ENCODE results near the gene STK16. TPM values are rescaled to one million over a fixed set of nuclear protein-coding genes. Genes with fewer than 3 reads are reported as not detected.

The STK16 gene, protein sequence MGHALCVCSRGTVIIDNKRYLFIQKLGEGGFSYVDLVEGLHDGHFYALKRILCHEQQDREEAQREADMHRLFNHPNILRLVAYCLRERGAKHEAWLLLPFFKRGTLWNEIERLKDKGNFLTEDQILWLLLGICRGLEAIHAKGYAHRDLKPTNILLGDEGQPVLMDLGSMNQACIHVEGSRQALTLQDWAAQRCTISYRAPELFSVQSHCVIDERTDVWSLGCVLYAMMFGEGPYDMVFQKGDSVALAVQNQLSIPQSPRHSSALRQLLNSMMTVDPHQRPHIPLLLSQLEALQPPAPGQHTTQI
- total RNA-seq, result 17.7 and 20.8 TPM in 2 replicates

DNA sequence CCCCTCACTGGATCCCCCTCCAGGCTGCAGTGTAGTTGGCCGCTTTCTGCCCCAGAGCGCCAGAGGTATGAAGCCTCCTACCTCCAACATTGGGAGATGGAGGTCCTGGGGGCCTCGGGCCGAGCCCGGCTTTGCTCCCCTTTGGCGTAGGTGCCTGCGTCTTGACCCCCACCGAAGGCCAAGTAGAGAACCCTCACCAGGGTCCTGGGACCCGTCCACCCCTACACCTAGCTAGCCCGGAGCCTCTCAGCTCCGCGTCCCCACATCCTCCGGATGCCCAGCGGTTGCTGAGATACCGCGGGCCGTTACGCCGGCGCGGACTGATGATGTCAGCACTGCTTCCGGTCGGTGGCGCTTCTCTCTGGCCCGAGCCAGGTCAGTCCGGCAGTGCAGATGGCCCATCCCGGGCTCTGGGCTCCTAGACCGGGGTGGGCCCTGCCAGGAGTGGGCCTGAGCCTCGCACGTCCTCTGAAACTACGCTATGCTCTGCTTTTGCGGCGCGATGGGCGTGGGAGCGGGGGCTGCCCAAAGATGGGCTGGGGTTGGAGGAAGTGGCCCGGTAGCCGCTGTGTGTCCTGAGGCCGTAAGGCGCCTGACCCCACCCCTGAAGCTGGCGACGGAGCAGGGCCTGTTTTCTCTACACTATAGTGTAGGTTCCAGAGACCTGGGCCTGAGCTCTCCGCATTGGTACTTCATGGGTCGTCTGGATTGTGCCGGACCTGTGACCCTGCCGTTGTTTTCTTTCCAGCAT, at the start of gene STK16, which contains the start of gene GLB1L:
Gene STK16, plus strand, starts transcription at position 332 of the 751 bp plus-strand sequence. CDS start 521 bp downstream, outside the sequence.
Gene GLB1L, minus strand, starts transcription at position 297 of the 751 bp plus-strand sequence. CDS start 1,871 bp downstream, outside the sequence.

DNA sequence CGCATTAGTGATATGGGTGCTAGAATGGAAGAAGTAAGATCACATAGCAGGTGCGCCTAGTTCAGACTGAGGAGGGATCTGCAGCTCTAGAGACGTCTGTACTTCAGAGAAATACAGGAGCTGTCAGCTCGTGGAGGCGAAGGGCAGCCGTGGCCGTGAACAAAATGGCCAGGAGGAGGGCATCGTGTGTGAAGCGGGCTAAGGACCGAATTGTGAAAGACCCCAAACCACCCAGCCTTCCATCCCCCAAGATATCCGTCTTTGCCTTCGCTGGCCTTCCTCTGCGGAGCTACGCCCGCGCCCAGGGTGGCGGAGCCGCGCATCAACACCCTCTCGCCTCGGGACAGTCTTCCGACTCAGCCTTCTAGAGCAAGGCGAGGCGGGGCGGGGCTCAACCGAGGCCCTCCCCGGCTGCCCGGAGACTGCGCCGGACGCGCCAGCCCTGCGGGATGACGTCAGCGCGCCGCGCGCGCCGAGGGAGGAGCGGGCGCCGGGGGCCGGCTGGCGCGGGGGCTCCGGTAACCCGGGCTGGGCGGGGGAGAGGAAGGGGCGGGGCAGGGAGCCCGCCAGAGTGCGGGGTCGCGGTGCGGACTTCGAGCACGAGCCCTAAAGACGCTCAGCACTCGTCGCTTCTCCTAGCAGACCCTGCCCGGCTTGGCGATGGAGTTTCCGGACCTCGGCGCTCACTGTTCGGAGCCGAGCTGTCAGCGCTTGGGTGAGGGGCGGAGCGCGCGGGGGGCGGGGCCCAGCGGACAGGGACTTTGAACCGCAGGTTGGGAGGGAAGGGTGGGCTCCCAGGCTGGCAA, 38.7 kb upstream of the STK16 start, which contains the start of gene ZFAND2B:
Gene ZFAND2B, plus strand, starts transcription at position 455 of the 806 bp plus-strand sequence. Its CDS starts 206 bp downstream, at position 661.

DNA sequence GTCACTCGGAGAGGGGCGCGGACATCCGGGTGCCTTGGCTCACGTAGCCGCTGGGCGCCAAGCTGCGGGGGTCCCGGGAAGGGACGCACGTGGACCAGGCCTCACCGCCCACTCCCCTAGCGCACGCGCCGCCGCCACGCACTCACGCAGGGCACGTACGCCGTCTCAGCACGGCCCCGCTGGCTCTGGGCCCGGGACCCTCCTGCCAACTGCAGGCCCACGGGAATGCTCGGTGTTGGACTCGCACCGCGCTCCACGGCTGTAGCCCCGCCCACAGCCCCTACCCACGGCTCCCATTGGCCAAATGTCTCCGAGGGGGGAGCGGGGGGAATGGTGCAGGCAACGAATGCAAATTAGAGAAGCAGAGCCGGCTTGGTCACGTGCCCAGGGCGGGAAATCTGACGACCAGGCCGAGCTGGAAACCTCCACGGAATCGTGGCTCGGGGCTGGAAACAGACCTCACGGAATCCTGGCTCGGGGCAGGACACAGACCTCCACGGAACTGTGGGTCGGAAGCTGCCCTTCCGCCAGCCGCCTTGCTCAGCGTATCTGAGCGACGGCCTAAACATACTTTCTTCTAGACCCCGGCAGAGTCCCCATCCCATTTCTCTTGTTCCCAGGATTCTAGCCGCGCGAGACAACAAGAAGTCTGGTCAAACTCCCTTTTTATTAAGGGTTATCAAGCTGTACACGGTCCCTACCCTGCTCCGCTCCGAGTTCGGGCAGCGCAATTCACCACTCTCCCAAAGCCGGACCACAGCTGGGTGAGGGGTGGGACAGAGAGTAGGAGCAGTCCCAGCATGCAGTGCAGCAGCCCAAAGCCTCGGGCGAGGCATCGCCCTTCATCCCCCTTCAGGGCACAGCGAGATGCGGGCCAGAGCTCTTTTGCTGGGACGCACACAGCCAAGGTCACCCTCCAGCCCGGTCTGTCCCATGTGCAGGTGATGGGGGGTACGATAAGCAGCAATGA, 26.3 kb upstream of the STK16 start, which contains the start of gene ABCB6:
Gene ABCB6, minus strand, starts transcription at position 227 of the 970 bp plus-strand sequence. CDS start 285 bp downstream, outside the sequence.

DNA sequence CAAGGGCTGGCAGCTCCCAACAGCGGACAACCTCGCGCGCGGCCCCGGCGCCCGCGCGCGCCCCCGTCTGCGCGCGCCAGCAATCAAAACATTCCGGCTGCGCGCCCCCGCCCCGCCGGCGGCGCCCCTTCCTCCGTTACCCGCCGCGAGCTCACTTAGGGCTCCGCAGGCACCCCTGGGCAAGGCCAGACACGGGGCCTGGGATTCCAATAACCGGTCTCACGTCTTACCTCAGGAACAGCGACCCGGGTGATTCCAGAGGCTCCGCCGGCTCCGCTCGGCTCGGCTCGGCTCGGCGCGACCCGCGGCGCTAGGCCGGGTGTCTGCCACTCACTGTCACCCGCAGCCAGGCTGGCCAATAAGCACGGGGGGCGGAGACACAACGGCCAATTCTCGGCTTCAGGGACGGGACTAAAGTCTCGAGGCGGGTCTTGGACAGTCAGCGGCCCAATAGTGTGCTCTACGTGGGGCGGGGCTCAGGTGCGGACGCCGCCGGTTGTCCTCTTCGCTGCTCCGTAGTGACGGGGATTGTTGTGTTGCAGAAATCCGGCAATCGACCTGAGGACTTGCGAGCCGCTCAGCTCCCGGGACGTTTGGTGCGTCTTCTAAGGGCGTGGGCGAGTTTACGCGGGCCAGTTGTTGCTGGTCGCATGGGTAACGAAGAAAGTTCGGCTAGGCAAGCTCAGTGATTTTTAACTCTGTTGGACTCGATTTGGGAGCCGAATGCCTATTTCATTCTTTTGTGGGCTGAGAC, 15.8 kb upstream of the STK16 start, which contains the start of the genes ANKZF1 and ATG9A:
Gene ANKZF1, plus strand, starts transcription at position 502 of the 754 bp plus-strand sequence. CDS start 452 bp downstream, outside the sequence.
Gene ATG9A, minus strand, starts transcription at position 332 of the 754 bp plus-strand sequence. CDS start 1,612 bp downstream, outside the sequence.

DNA sequence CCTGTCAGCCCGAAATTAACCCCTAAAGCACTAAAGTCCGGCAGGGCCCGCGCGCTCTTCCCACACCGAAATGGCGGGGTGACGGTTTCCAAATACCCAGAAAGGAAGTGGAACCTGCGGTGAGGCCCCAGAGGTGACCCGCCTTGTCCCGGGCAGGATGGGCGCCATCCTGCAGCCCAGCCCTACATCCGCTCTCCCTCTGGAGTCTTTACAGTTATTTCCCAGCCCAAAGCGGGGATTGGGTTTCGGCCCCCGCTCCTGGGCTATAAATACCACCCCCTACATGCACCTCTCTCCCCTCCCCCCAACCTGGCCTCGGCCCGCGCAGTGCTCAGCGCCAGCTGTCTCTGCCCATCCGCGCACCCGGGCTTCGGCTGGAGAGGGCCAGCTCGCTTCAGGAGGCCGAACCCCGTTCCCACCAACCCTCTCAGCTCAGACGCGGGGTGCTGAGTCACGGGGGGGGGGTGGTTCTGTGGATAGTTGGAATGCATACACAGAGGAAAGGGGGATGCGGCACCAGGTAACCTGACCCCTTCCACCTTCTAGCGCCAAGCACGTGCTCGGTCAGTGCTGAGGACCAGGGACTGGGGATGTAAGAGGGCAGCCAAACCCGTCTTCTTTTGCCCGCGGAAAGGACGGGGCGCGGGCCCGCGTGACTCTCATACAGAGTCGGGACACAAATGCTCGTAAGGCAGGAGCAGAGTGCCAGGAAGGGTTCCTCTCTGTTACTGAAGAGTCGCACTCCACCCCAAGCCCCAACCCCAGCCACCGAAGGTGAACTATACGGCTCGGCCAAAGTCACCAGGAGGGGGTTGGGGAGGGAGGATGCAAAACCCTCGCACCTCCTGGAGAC, 7.8 kb downstream of the STK16 start, which contains the start of gene TUBA4B:
Gene TUBA4B, plus strand, starts transcription at position 344 of the 853 bp plus-strand sequence. Its CDS starts 165 bp downstream, at position 509.

DNA sequence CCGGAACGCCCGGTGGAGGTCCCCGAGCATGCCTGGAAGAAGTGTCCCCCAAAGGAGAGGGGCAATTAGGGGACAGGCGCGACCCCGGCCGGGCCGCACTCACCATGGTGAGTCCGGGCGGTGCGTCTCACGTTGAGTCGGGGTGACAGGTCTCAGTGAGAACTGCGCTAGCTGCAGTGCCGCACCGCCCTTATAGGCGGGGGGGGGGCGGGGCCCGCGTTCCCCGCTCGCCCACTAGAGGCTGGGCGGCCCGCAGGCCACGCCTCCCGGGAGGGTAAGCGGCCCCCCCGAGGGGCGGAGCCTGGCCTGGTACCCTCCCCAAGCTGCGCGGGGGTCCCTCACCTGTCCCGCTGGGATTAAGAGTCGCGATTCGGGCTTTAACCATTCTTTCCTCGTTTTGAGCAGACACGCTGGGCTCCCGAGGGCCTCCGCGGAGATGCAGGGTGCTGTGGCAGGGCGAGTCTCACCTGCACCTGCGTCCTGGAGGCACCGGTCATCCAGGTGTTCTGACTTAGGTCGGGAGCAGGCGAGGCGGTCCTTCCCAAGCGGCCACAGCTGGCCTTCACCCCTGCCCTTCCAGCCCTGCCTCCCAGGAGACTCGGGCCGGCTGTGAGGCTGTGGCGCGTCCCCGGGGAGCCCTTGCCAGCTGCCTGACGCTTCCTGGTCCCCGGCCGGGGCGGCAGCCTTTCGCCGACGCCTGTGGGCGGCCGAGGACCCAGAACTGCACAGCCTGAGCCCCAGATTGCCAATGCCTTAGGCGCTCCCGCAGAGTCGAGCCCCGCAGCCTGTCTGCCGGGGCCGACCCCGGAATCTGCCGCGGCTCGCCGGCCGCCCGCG, 8.7 kb downstream of the STK16 start, which contains the start of gene TUBA4A:
Gene TUBA4A, minus strand, starts transcription at position 166 of the 837 bp plus-strand sequence. Its CDS starts 60 bp downstream, at position 106.

DNA sequence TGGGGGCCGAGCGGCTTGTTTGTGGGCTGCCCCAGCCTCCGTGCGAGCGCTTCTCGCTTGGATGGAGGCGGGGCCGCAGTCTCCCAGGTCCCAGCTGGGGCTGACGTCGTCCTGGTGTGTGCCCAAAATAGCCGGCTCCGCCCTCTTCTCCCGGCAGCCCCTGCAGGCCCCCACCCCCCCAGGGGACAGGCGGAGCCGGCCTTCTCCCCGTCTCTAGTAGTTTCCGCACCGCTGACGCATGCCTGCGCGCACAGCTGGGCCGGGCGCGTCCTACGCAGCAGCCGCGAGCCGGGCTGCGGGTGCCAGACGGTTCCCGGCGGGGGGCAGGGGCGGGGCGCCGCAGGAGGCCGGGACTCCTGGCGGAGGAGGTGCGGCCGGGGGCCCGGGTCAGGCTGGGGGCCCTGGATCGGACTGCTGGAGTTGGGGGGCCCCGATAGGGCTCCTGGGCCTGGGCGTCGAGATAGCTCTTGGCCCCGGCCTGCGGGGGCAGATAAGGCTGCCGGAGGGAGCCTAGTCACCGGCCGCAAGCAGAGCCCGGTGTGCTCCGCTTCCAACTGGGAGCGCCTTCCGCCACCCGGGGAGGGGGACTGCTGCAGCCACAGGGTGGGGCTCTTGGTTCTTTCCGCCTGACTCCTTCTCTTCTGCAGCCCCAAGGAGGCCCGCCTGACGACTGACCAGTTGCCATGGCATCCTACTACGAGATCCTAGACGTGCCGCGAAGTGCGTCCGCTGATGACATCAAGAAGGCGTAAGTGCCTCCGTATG, 34.1 kb downstream of the STK16 start, which contains the start of gene DNAJB2:
Gene DNAJB2, plus strand, starts transcription at position 216 of the 765 bp plus-strand sequence. Its CDS starts 468 bp downstream, at position 684.

Other genes with a start within 250 kb of the STK16 start
- gene CFAP65, start 204.0 kb upstream of the STK16 start, total RNA-seq, result not detected in 2 replicates
- gene IHH, start 184.6 kb upstream of the STK16 start, total RNA-seq, result under 0.01 and 0.09 TPM in 2 replicates
- 17.4 and 18.0 TPM in 2 replicates for gene NHEJ1, start 84.7 kb upstream of the STK16 start, total RNA-seq
- 0.54 and 1.2 TPM in 2 replicates for gene SLC23A3, start 75.5 kb upstream of the STK16 start, total RNA-seq
- 22.7 and 28.3 TPM in 2 replicates for gene CNPPD1, start 68.6 kb upstream of the STK16 start, total RNA-seq
- gene RETREG2, start 67.2 kb upstream of the STK16 start, total RNA-seq, result 65.0 and 65.4 TPM in 2 replicates
- gene ZFAND2B, start 38.7 kb upstream of the STK16 start, total RNA-seq, result 19.2 and 30.6 TPM in 2 replicates
- gene ABCB6, start 26.5 kb upstream of the STK16 start, total RNA-seq, result 18.7 and 25.5 TPM in 2 replicates
- gene ATG9A, start 15.8 kb upstream of the STK16 start, total RNA-seq, result 41.2 and 43.8 TPM in 2 replicates
- gene ANKZF1, start 15.7 kb upstream of the STK16 start, total RNA-seq, result 20.5 and 22.2 TPM in 2 replicates
- 3.0 and 4.1 TPM in 2 replicates for gene GLB1L, start within 50 bp of the STK16 start, total RNA-seq
- not detected in 2 replicates for gene TUBA4B, start 7.8 kb downstream of the STK16 start, total RNA-seq
- gene TUBA4A, start 8.4 kb downstream of the STK16 start, total RNA-seq, result 10.2 and 11.3 TPM in 2 replicates
- 20.8 and 21.1 TPM in 2 replicates for gene DNAJB2, start 33.9 kb downstream of the STK16 start, total RNA-seq
- not detected in 2 replicates for gene PTPRN, start 63.9 kb downstream of the STK16 start, total RNA-seq
- gene RESP18, start 87.3 kb downstream of the STK16 start, total RNA-seq, result not detected in 2 replicates
- gene DNPEP, start 142.4 kb downstream of the STK16 start, total RNA-seq, result 58.8 and 67.3 TPM in 2 replicates
- gene DES, start 172.9 kb downstream of the STK16 start, total RNA-seq, result not detected in 2 replicates
- 0.54 TPM in 1 of 2 replicates, not detected in the other for gene SPEG, start 189.4 kb downstream of the STK16 start, total RNA-seq